Measurements from ENCODE around the gene CLCA1. TPM values are rescaled to one million over a fixed set of nuclear protein-coding genes. Genes with fewer than 3 reads are reported as not detected.

CLCA1 gene
- total RNA-seq: under 1 TPM in 1 of 3 donors, not detected in 2; under 0.01 TPM

GRCh38 chr1:86468501-86468977 is at the start of gene CLCA1:
CLCA1 (plus strand) TSS chr1:86468927; CDS start chr1:86468972, 45 bp downstream.
- Histone ChIP-seq H3K4me1 (no peaks in the 10 kb centered on the region), H3K4me3 (no peak within 1 kb of the TSS), H3K27ac (no peak within 1 kb of the TSS), H3K36me3 (no peaks in the 10 kb centered on the region), H3K27me3 (no peaks in the 10 kb centered on the region), H3K9me3 (no peaks in the 10 kb centered on the region)
- no peak for TF ChIP-seq POLR2A (IDR thresholded peaks at IDR 0.05)
- TF ChIP-seq, protein P1, sequence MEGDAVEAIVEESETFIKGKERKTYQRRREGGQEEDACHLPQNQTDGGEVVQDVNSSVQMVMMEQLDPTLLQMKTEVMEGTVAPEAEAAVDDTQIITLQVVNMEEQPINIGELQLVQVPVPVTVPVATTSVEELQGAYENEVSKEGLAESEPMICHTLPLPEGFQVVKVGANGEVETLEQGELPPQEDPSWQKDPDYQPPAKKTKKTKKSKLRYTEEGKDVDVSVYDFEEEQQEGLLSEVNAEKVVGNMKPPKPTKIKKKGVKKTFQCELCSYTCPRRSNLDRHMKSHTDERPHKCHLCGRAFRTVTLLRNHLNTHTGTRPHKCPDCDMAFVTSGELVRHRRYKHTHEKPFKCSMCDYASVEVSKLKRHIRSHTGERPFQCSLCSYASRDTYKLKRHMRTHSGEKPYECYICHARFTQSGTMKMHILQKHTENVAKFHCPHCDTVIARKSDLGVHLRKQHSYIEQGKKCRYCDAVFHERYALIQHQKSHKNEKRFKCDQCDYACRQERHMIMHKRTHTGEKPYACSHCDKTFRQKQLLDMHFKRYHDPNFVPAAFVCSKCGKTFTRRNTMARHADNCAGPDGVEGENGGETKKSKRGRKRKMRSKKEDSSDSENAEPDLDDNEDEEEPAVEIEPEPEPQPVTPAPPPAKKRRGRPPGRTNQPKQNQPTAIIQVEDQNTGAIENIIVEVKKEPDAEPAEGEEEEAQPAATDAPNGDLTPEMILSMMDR (IDR thresholded peaks at IDR 0.05): no peak
- TF ChIP-seq POLR2AphosphoS5 (IDR thresholded peaks at IDR 0.05): no peak
- intact Hi-C loops (cut with DNase I; ENCODE audit: low total_unique reads): loop anchor here (2.0 to 5.0 kb wide), 2 partner anchors 78 to 1471 kb away; partner anchors contain the start of gene MCOLN2
- no peak for DNase-seq (ENCODE audit: low spot score in 2 of 2)

DNA sequence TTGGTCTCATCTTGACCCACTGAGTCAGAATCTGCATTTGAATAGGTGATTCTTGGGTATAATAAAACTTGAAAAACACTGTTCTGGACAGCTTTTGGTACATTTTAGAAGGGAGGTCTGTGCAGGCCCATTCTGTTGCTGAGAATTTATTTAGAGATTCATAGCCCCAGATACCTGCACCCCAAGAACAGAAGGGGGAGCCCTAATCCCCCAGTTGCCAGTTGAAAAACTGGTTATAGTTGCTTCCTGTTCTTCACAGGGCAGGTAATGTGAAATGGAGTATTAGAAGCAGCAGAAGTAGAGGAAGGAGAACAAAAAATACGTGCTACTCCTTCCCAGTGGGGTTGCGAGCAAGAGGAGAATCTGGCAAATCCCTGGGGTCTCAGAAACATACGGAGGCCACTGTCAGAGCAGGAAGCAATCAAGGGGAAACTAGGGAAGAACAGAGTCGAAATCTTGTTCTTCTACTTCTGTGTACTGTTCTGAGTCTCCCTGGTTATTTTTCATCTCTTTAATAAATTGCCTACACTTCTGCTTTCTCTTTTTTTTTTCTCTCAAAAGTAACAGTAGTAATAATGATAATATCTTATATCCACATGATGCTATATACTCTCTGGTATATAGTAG is 49.3 kb upstream of the CLCA1 start:
- Histone ChIP-seq H3K4me3 (no peak overlapping the region), H3K9me3 (no peaks in the 10 kb centered on the region), H3K36me3 (no peaks in the 10 kb centered on the region), H3K27me3 (no peaks in the 10 kb centered on the region), H3K4me1 (peaks cover 0 to 6% of the 10 kb centered on the region in 2 donors), H3K27ac (no peak overlapping the region)
- TF ChIP-seq, protein P1 (IDR thresholded peaks at IDR 0.05): peak in 2 of 3 donors; percentile 47 to 54
- no peak for TF ChIP-seq POLR2AphosphoS5 (IDR thresholded peaks at IDR 0.05)
- intact Hi-C loops (cut with DNase I; ENCODE audit: low total_unique reads): no loop called here
- DNase-seq (ENCODE audit: low spot score in 2 of 2): no peak

GRCh38 chr1:86421601-86422280 is 47.0 kb upstream of the CLCA1 start:
- no peaks in the 10 kb centered on the region for H3K9me3 ChIP-seq
- H3K27me3 ChIP-seq: no peaks in the 10 kb centered on the region
- no peak for DNase-seq (ENCODE audit: low spot score in 2 of 2)
- intact Hi-C loops (cut with DNase I; ENCODE audit: low total_unique reads): no loop called here
- H3K27ac ChIP-seq: peak overlapping the region; percentile 10 to 43
- TF ChIP-seq POLR2AphosphoS5 (IDR thresholded peaks at IDR 0.05) (no peak), POLR2A (IDR thresholded peaks at IDR 0.05) (no peak)
- TF ChIP-seq, protein P1 (IDR thresholded peaks at IDR 0.05): no peak
- peaks cover 0 to 6% of the 10 kb centered on the region in 2 donors for H3K4me1 ChIP-seq
- H3K36me3 ChIP-seq: no peaks in the 10 kb centered on the region
- no peak overlapping the region for H3K4me3 ChIP-seq

GRCh38 chr1:86423473-86423872 is 45.3 kb upstream of the CLCA1 start:
- Histone ChIP-seq H3K4me3 (no peak overlapping the region), H3K36me3 (no peaks in the 10 kb centered on the region), H3K4me1 (peaks cover 0 to 6% of the 10 kb centered on the region in 2 donors), H3K9me3 (no peaks in the 10 kb centered on the region), H3K27ac (peak overlapping the region; percentile 18 to 49), H3K27me3 (no peaks in the 10 kb centered on the region)
- no peak for TF ChIP-seq POLR2A (IDR thresholded peaks at IDR 0.05)
- TF ChIP-seq, protein P1 (IDR thresholded peaks at IDR 0.05): no peak
- TF ChIP-seq POLR2AphosphoS5 (IDR thresholded peaks at IDR 0.05): no peak
- intact Hi-C loops (cut with DNase I; ENCODE audit: low total_unique reads): no loop called here
- DNase-seq (ENCODE audit: low spot score in 2 of 2): no peak

- H3K27me3 ChIP-seq: no peaks in the 10 kb centered on the region
- H3K27ac ChIP-seq: peak within 1 kb of the TSS; percentile 18 to 49
- H3K4me1 ChIP-seq: peaks cover 0 to 6% of the 10 kb centered on the region in 2 donors
- intact Hi-C loops (cut with DNase I; ENCODE audit: low total_unique reads): no loop called here
- H3K36me3 ChIP-seq: no peaks in the 10 kb centered on the region
- DNase-seq (ENCODE audit: low spot score in 2 of 2): no peak
- no peak within 1 kb of the TSS for H3K4me3 ChIP-seq
- H3K9me3 ChIP-seq: no peaks in the 10 kb centered on the region
- TF ChIP-seq, protein P1 (IDR thresholded peaks at IDR 0.05): no peak
- TF ChIP-seq POLR2A (IDR thresholded peaks at IDR 0.05) (no peak), POLR2AphosphoS5 (IDR thresholded peaks at IDR 0.05) (no peak)
Observed at GRCh38 chr1:86423873-86424272, 44.9 kb upstream of the CLCA1 start, which contains the start of gene CLCA2. CLCA2 (plus strand) TSS chr1:86424171; CDS start chr1:86424248, 77 bp downstream.
